Upper lobe of right lung (tissue), 1 donor: Measurements from ENCODE around the gene PNMA8B. TPM values are rescaled to one million over a fixed set of nuclear protein-coding genes. Genes with fewer than 3 reads are reported as not detected.

Source experiments
- ATAC-seq: fragments of 200-7000 bp; cut with Tn5 transposase; one replicate; pipeline ENCODE4 v1.9.1; 2020; ENCODE audit warnings: mild to moderate bottlenecking, moderate library complexity
- DNase-seq: peaks from one replicate; pipeline ENCODE4 v3.0.0-alpha.2; 2020
- H3K27ac ChIP-seq: fragments of 200-600 bp; one replicate; pipeline ENCODE4 v1.8.0; 2022
- H3K27me3 ChIP-seq: fragments of 200-600 bp; one replicate; pipeline ENCODE4 v1.8.0; 2022; ENCODE audit warnings: mild to moderate bottlenecking
- H3K36me3 ChIP-seq: fragments of 200-600 bp; one replicate; pipeline ENCODE4 v1.8.0; 2022
- H3K4me1 ChIP-seq: fragments of 200-600 bp; one replicate; pipeline ENCODE4 v1.8.0; 2022
- H3K4me3 ChIP-seq: fragments of 200-600 bp; one replicate; pipeline ENCODE4 v1.8.0; 2022; ENCODE audit warnings: mild to moderate bottlenecking
- H3K9me3 ChIP-seq: fragments of 200-600 bp; one replicate; pipeline ENCODE4 v1.8.0; 2022
- CTCF ChIP-seq: fragments of 200-600 bp; IDR thresholded peaks from one replicate; pipeline ENCODE4 v1.8.0; 2022; ENCODE audit warnings: antibody characterized with exemption
- intact Hi-C: fragments of 100-400 bp; cut with DNase I; formaldehyde crosslinking; loops from one replicate; pipeline ENCODE4 v1.11.0; 2022
- total RNA-seq: library from RNA; stranded (reverse); fragmentation: NEBNext Ultra II Directional; extraction: Animal tissue kit (Norgen Biotek cat#: 25700); gene quantifications from one replicate; pipeline ENCODE4 v1.2.1, GENCODE V29; 2021
- donor health status: DM: no; HTN: yes; CAD: no; lungs with severe emphysema.

PNMA8B gene
- total RNA-seq, 1 donor from 2014 or later, result 1.9 TPM

- ATAC-seq, result no peak
- Histone ChIP-seq H3K9me3 (no peaks in the 10 kb centered on the region), H3K4me3 (no peak overlapping the region), H3K4me1 (peaks cover 14% of the 10 kb centered on the region), H3K27ac (no peak overlapping the region), H3K27me3 (peaks cover 6% of the 10 kb centered on the region), H3K36me3 (no peaks in the 10 kb centered on the region)
- no peak for TF ChIP-seq CTCF
- intact Hi-C loops, result no loop called here
- peak; percentile 15 for DNase-seq
Observed at GRCh38 chr19:46472592-46472991, 23.1 kb downstream of the PNMA8B start.

GRCh38 chr19:46471811-46472543, 23.7 kb downstream of the PNMA8B start:
- TF ChIP-seq CTCF, result no peak

GRCh38 chr19:46471116-46471733, 24.4 kb downstream of the PNMA8B start, which contains the start of gene PNMA8A:
Gene PNMA8A, minus strand, starts transcription at chr19:46471563. Its CDS starts 528 bp downstream, at chr19:46471035.
- Histone ChIP-seq H3K4me3 (peak within 1 kb of the TSS; percentile 39), H3K4me1 (peaks cover 14% of the 10 kb centered on the region), H3K27ac (peak within 1 kb of the TSS; percentile 55), H3K9me3 (no peaks in the 10 kb centered on the region), H3K36me3 (no peaks in the 10 kb centered on the region), H3K27me3 (peaks cover 6% of the 10 kb centered on the region)
- DNase-seq, result peak; percentile 79
- TF ChIP-seq CTCF, result no peak
- ATAC-seq, result peak; percentile 69
- intact Hi-C loops, result no loop called here

More at GRCh38 chr19:46471811-46472543, 23.7 kb downstream of the PNMA8B start:
- peaks cover 14% of the 10 kb centered on the region for H3K4me1 ChIP-seq
- no peaks in the 10 kb centered on the region for H3K9me3 ChIP-seq
- H3K27me3 ChIP-seq, result peaks cover 6% of the 10 kb centered on the region
- peak overlapping the region; percentile 55 for H3K27ac ChIP-seq
- H3K4me3 ChIP-seq, result peak overlapping the region; percentile 39
- DNase-seq, result peak; percentile 2
- intact Hi-C loops, result no loop called here
- ATAC-seq, result no peak
- no peaks in the 10 kb centered on the region for H3K36me3 ChIP-seq

GRCh38 chr19:46470376-46470775, 25.3 kb downstream of the PNMA8B start:
- Histone ChIP-seq H3K9me3 (no peaks in the 10 kb centered on the region), H3K4me3 (no peak overlapping the region), H3K36me3 (no peaks in the 10 kb centered on the region), H3K4me1 (peaks cover 14% of the 10 kb centered on the region), H3K27me3 (peaks cover 6% of the 10 kb centered on the region), H3K27ac (no peak overlapping the region)
- ATAC-seq (no peak), DNase-seq (peak; percentile 46)
- no peak for TF ChIP-seq CTCF
- intact Hi-C loops, result no loop called here

GRCh38 chr19:46469541-46470185, 26.0 kb downstream of the PNMA8B start:
- Histone ChIP-seq H3K27ac (no peak overlapping the region), H3K4me1 (peaks cover 14% of the 10 kb centered on the region), H3K9me3 (no peaks in the 10 kb centered on the region), H3K27me3 (peaks cover 5% of the 10 kb centered on the region), H3K36me3 (no peaks in the 10 kb centered on the region), H3K4me3 (no peak overlapping the region)
- peak; percentile 62 for DNase-seq
- intact Hi-C loops, result no loop called here
- TF ChIP-seq CTCF, result no peak
- ATAC-seq, result no peak
